Brain pericyte (primary cell): ENCODE measurements around the gene NFKBIZ.
A peak's percentile ranks its signal among the peaks of the same experiment; 100 is the strongest.

Experiments used
- DNase-seq: peaks from one replicate; pipeline ENCODE4 v3.0.0-alpha.2; 2012; ENCODE audit warnings: low read depth, low spot score

Gene NFKBIZ

DNA sequence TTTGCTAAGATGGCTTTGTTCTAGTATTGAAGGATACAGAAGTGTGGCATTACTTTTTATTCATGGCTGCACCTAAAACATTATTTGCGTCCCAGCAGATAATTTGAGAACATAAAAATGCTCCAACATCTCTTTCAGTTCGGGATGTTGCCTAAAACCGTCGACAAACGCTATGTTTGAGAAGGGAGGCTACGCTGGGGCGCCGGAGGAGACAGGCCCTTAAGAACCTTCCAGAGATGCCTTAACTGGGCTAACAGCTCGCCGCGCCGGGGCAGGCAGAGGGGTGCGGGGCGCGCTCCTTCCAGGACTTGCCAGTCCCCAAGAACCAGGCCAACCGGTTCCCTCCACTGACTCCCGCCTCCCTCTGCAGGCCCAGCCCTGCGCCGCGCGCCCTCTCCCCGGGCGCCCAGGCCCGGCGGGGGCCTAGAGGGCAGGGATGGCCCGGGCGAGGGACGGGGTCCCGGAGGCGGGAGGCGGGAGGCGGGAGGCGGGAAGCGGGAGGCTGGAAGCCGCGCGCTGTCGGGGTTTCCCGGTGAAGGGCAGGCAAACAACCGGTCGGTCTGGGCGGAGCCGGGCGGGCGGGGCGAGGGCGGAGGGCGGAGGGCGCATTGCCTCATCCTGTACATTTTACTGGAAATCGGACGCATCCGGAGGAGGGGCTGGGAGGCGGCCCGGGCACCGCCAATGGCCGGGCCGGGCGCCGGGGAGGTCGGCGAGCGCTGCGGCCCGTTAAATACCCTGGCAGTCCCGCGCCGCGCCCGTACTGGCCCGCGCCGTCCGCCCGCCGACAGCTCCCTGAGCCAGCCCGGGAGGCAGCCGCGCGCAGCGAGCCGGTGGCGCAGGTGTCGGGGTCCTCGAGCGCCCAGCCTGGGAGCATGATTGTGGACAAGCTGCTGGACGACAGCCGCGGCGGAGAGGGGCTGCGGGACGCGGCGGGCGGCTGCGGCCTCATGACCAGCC lies at the start of gene NFKBIZ:
Gene NFKBIZ (plus strand): TSS at position 761 of the 960 bp plus-strand sequence. CDS start 115 bp downstream, at position 876.
- peak; percentile 63 for DNase-seq

DNA sequence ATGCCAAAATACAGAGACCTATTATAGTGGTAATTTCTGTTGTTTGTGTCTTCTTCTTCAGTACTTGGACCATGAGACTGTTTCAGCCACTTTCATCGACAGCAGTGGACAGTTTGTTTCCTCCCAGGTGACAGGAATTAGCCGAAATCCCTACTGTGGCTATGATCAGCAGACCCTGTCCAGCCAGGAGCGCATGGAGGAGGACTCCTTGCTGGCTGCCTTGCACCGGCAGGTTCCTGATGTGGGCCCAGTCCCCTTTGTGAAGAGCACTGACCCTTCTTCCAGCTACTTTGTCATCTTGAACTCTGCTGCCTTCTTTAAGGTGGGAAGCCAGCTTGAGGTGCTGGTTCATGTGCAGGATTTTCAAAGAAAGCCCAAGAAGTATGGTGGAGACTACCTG lies 48.1 kb upstream of the NFKBIZ start:
- DNase-seq, result no peak

GRCh38 chr3:101802179-101802578 lies 47.1 kb upstream of the NFKBIZ start:
- no peak for DNase-seq

GRCh38 chr3:101803173-101803782 lies 46.0 kb upstream of the NFKBIZ start:
- DNase-seq, result no peak

DNA sequence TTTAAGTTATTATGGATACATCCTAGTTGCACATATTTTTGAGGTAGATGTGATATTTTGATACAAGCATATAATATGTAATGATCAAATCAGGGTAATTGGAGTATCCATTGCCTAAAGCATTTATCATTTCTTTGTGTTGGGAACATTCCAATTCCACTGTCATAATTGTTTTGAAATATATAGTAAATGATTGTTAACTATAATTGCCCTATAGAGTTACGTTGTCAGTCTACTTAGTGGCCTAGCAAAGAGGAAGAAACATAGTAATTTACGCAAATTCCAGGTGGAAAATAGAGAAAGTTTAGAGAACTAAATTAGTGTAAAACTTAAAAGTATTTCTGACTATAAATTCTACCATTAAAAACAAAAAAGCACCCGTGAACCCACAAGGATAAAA lies 45.4 kb upstream of the NFKBIZ start:
- no peak for DNase-seq

- no peak for DNase-seq
Measured at GRCh38 chr3:101806491-101806890, 42.8 kb upstream of the NFKBIZ start.

- no peak for DNase-seq
Measured at GRCh38 chr3:101807888-101808287, 41.4 kb upstream of the NFKBIZ start.

GRCh38 chr3:101809178-101810021 lies 39.9 kb upstream of the NFKBIZ start:
- DNase-seq, result no peak

DNA sequence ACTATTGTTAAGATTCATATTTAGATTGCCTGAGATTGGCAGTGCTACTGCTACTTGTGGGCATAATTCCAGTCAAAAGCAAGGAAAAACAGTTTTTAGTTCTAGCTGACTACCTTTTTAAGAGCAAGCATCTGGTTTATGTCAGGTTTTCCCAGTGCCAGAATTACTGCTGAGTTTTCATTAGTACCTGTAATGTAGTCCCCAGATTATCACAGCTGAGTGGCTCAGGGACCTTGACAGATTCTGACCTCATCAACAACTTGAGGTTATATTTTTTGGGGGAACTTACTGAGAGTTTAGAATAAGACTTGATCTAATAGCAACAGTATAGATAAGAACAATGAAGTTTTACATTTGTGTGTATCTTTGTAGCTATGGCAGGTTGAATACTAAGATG lies 39.3 kb upstream of the NFKBIZ start:
- no peak for DNase-seq

GRCh38 chr3:101811875-101812274 lies 37.4 kb upstream of the NFKBIZ start:
- no peak for DNase-seq

GRCh38 chr3:101812895-101813294 lies 36.4 kb upstream of the NFKBIZ start:
- DNase-seq, result no peak

GRCh38 chr3:101813817-101814440 lies 35.4 kb upstream of the NFKBIZ start:
- DNase-seq, result no peak

DNA sequence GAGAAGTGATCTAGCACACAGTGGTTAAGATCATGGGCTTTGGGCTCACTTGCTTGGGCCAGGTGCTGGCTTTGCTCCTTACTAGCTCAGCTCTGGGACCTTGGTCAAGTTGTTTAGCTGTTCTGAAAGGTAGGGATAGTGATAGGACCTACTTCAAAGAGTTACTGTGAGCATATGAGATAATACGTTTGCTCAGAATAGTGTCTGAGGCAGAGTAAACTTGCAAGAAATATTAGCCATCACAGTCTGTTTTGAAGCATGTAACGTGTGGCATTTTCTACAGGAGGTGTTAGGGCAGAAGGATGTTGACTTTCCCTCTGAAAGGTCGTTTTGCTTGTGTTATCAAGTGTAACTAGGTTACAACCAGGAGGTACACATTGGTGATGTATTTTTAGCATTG lies 34.5 kb upstream of the NFKBIZ start:
- no peak for DNase-seq

DNA sequence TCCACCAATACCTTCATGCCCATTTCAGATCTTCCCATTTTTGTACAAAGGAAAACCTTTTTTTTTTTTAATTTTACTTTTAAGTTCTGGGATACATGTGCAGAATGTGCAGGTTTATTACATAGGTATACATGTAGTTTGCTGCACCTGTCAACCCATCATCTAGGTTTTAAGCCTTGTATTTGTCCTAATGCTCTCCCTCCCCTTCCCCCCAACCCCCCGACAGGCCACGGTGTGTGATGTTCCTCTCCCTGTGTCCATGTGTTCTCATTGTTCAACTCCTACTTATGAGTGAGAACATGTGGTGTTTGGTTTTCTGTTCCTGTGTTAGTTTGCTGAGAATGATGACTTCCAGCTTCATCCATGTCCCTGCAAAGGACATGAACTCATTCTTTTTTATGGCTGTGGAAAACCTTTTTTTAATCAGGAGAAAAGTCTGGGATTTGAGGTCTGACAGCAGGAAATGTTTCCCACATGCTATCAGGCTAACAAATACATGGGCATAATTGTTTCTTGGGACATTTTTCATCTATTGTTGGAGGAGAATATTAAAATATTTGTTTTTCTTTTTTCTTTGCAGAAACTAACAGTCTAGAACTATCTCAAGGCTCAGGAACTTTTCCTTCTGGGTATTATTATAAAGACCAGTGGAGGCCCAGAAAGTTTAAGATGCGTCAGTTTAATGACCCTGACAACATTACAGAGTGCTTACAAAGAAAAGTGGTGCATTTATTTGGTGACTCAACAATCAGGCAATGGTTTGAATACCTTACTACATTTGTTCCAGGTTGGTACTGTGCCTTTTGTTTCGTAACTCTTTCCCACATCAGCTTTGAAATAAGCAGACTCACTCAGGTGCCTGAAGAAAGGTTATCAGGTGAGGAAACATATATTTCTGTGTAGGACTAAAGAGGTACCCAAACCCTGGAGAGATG lies 32.8 kb upstream of the NFKBIZ start:
- no peak for DNase-seq

DNA sequence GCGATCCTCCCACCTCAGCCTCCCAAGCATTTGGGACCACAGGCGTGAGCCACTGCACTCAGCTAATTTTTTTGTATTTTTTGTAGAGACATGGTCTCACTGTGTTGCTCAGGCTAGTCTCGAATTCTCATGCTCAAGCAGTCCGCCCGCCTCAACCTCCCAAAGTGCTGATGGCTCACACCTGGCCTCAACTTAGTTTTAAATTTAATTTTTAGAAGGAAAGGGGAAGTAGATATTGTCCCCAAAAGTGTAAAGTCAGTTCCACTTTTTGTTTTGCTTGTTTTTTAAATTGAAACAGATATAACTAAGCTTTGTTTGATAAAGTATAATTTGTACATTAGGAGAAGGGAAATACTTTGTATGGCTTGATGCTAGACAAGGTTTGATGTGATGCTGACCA lies 31.3 kb upstream of the NFKBIZ start:
- DNase-seq, result no peak

DNA sequence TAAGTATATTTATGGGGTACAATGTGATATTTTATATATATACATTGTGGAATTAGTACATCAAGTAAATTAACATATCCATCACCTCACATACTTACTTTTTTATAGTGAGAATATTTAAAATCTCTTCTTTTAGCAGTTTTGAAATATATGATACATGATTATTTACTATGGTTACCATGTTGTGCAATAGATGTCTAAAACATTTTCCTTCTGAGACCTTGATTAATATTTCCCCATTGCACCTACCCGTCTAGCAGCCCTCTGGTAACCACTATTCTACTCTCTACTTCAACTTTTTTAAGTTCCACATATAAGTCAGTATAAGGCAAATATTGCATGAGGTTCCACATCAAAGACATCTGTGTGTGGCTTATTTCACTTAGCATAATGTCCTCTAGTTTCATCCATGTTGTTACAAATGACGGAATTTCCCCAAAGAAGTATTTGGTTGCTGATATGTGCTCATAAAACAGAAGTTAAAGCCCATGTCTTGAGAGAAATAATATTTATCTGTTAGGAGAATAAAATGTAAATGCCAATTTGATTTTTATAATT lies 29.6 kb upstream of the NFKBIZ start:
- DNase-seq, result no peak

- DNase-seq, result no peak
Measured at GRCh38 chr3:101821503-101821902, 27.8 kb upstream of the NFKBIZ start.

- DNase-seq, result no peak
Measured at GRCh38 chr3:101823525-101823924, 25.8 kb upstream of the NFKBIZ start.

DNA sequence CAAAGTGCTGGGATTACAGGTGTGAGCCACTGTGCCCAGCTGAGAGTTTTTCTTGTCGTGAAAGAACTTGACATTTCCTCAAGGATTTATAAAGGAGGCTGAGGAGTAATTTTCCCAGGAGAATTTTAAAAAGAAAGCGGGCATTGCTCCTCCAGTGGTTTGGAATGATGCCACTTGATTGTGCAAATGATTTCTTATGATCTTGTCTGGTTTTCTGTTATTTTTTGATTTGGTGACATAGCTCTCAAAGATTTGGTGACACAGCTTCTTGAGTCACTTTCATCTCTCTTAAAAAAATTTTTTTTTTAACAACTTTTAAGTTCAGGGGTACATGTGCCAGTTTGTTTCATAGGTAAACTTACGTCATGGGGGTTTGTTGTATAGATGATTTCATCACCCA lies 24.6 kb upstream of the NFKBIZ start:
- no peak for DNase-seq

DNA sequence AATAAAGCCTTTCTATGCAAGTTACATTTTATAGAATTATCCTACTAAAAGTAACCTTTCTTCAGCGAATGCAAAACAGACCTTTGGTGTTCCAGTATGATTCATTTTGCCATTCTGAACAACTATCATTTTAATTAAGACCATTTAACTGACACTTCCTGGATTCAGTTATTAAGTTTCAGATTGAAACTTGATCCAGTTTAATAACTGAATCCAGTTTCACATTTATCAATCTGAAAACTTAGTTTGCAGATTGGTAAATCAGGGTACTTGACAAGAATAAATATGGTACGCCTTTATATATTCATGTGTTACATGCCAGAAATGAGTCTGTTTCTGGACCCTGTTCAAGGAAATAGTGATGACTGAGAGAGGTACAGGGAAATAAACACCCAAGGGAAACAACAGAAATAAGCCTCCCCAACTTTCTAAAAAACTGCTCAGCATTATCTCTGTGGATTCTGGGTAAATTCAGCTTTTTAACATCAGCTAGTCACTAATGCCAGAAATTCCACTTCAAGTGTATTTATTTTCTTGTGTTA lies 23.3 kb upstream of the NFKBIZ start:
- no peak for DNase-seq
